Panc1 (cell line): ENCODE results near the gene SSBP3. TPM values are rescaled to one million over a fixed set of nuclear protein-coding genes. Genes with fewer than 3 reads are reported as not detected.

Experiments used
- ATAC-seq: fragments of 200-7000 bp; cut with Tn5 transposase; 2 replicates; pipeline ENCODE4 v1.9.1; 2020; ENCODE audit warnings: mild to moderate bottlenecking, moderate library complexity
- BruUV-seq: library from RNA; stranded (reverse); fragments of 400-500 nt; replicated peaks from 2 replicates; lab custom pipeline; 2021; lab: Mats Ljungman, UMichigan
- CTCF ChIA-PET: fragments of 300-600 bp; sonication (Branson Sonifier 250); formaldehyde crosslinking; loops from one replicate; lab custom pipeline; 2022; ENCODE audit warnings: antibody characterized with exemption; lab: Charles Lee
- POLR2A ChIA-PET: fragments of 300-600 bp; sonication (Branson Sonifier 250); formaldehyde crosslinking; loops from one replicate; lab custom pipeline; 2022; ENCODE audit warnings: antibody characterized with exemption; lab: Charles Lee
- DNase-seq: peaks from one replicate; pipeline ENCODE4 v3.0.0-alpha.2; 2010; ENCODE audit warnings: low read depth, low spot score
- H3K27ac ChIP-seq: 2 replicates; pipeline ENCODE4 v1.5.1; 2011; ENCODE audit warnings: mild to moderate bottlenecking, low read length, inconsistent platforms
- H3K27me3 ChIP-seq: fragments of 200-500 bp; sonication (Bioruptor generic); 2 replicates; pipeline ENCODE4 v1.6.0; 2014; ENCODE audit warnings: low read length, inconsistent platforms; ENCODE audit not compliant: control insufficient read depth, insufficient read depth
- H3K36me3 ChIP-seq: fragments of 200-500 bp; sonication (Bioruptor generic); 2 replicates; pipeline ENCODE4 v1.5.1; 2014; ENCODE audit warnings: inconsistent platforms, mild to moderate bottlenecking, low read length, moderate library complexity; ENCODE audit not compliant: control insufficient read depth, insufficient read depth
- H3K4me1 ChIP-seq: 2 replicates; pipeline ENCODE4 v1.5.1; 2011; ENCODE audit warnings: inconsistent platforms, mild to moderate bottlenecking, low read length, moderate library complexity; ENCODE audit not compliant: control insufficient read depth, insufficient read depth
- H3K4me3 ChIP-seq, 2 experiments: 2 replicates each; pipeline ENCODE4 v1.5.1; 2011 to 2012; ENCODE audit warnings: low read depth in 2 of 2, low read length in 2 of 2, mild to moderate bottlenecking in 2 of 2, inconsistent platforms in 1 of 2, moderate library complexity in 1 of 2
- H3K9me3 ChIP-seq: fragments of 200-500 bp; sonication (Bioruptor generic); 2 replicates; pipeline ENCODE4 v1.5.1; 2014; ENCODE audit warnings: low read depth, mild to moderate bottlenecking, inconsistent platforms, low read length, moderate library complexity; ENCODE audit not compliant: control insufficient read depth, insufficient read depth
- POLR2AphosphoS5 ChIP-seq: IDR thresholded peaks from 2 replicates; pipeline ENCODE4 v1.6.1; 2012; ENCODE audit warnings: mild to moderate bottlenecking, low read depth, low read length, moderate library complexity
- SIN3A ChIP-seq: IDR thresholded peaks from 2 replicates; pipeline ENCODE4 v1.6.1; 2012; ENCODE audit warnings: low read depth, mild to moderate bottlenecking, low read length, moderate library complexity, borderline replicate concordance; ENCODE audit not compliant: insufficient read depth
- TCF7L2 ChIP-seq: IDR thresholded peaks from 2 replicates; pipeline ENCODE4 v1.6.1; 2011; ENCODE audit warnings: mild to moderate bottlenecking, low read depth, low read length, inconsistent platforms
- in situ Hi-C: cut with HindIII; loops from 2 replicates; pipeline ENCODE4 v1.10.0; 2016; ENCODE audit warnings: low sequenced_read_pairs, low pct_unique_long_range_greater_than_20kb
- intact Hi-C: fragments of 100-400 bp; cut with micrococcal nuclease; formaldehyde crosslinking; loops from one replicate; pipeline ENCODE4 v1.10.0; 2022; ENCODE audit not compliant: unreplicated experiment
- total RNA-seq: library from RNA; stranded (reverse); gene quantifications from one replicate; pipeline ENCODE4 v1.2.1, GENCODE V29; 2021; ENCODE audit not compliant: unreplicated experiment
- TF ChIP-seq, protein P1 (sequence below), 2 experiments: IDR thresholded peaks; 2 replicates each; pipeline ENCODE4 v1.6.1; 2011 to 2012; ENCODE audit warnings: low read depth in 2 of 2, control low read depth in 1 of 2, low read length in 1 of 2, mild to moderate bottlenecking in 1 of 2, moderate library complexity in 1 of 2; ENCODE audit not compliant: insufficient read depth in 1 of 2
- TF ChIP-seq, protein P2 (sequence below): fragments of 450-650 bp; IDR thresholded peaks from 2 replicates; pipeline ENCODE4 v1.5.1; 2017; ENCODE audit warnings: mild to moderate bottlenecking

SSBP3 gene
- total RNA-seq, 1 experiment from 2014 or later, result 22.5 TPM

DNA sequence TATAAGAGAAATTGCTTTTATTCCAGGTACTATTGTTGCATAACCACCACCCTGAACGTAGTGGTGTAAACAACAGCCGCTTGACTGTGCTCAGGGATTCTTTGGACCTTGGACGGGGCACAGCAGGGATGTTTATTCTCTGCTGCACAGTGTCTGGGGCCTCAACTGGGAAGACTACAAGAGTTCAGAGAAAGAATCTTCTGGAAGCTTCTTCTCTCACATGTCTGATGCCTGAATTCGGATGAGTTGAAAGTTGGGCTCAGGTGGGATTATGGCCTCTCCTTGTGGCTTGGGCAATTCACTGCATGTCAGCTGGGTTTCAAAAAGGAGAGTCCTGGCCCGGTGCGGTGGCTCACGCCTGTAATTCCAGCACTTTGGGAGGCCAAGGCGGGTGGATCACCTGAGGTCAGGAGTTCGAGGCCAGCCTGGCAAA is 19.0 kb upstream of the SSBP3 start:
- TF ChIP-seq SIN3A, result no peak
- TF ChIP-seq, protein P1, sequence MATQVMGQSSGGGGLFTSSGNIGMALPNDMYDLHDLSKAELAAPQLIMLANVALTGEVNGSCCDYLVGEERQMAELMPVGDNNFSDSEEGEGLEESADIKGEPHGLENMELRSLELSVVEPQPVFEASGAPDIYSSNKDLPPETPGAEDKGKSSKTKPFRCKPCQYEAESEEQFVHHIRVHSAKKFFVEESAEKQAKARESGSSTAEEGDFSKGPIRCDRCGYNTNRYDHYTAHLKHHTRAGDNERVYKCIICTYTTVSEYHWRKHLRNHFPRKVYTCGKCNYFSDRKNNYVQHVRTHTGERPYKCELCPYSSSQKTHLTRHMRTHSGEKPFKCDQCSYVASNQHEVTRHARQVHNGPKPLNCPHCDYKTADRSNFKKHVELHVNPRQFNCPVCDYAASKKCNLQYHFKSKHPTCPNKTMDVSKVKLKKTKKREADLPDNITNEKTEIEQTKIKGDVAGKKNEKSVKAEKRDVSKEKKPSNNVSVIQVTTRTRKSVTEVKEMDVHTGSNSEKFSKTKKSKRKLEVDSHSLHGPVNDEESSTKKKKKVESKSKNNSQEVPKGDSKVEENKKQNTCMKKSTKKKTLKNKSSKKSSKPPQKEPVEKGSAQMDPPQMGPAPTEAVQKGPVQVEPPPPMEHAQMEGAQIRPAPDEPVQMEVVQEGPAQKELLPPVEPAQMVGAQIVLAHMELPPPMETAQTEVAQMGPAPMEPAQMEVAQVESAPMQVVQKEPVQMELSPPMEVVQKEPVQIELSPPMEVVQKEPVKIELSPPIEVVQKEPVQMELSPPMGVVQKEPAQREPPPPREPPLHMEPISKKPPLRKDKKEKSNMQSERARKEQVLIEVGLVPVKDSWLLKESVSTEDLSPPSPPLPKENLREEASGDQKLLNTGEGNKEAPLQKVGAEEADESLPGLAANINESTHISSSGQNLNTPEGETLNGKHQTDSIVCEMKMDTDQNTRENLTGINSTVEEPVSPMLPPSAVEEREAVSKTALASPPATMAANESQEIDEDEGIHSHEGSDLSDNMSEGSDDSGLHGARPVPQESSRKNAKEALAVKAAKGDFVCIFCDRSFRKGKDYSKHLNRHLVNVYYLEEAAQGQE (IDR thresholded peaks at IDR 0.05; ENCODE audit: insufficient read depth in 1 of 2, low read depth in 2 of 2, low read length in 1 of 2), result no peak
- no peak for TF ChIP-seq TCF7L2
- TF ChIP-seq, protein P2, sequence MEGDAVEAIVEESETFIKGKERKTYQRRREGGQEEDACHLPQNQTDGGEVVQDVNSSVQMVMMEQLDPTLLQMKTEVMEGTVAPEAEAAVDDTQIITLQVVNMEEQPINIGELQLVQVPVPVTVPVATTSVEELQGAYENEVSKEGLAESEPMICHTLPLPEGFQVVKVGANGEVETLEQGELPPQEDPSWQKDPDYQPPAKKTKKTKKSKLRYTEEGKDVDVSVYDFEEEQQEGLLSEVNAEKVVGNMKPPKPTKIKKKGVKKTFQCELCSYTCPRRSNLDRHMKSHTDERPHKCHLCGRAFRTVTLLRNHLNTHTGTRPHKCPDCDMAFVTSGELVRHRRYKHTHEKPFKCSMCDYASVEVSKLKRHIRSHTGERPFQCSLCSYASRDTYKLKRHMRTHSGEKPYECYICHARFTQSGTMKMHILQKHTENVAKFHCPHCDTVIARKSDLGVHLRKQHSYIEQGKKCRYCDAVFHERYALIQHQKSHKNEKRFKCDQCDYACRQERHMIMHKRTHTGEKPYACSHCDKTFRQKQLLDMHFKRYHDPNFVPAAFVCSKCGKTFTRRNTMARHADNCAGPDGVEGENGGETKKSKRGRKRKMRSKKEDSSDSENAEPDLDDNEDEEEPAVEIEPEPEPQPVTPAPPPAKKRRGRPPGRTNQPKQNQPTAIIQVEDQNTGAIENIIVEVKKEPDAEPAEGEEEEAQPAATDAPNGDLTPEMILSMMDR, result no peak; the same call in 1 of the 2 replicates
- no peaks in the 10 kb centered on the region for H3K9me3 ChIP-seq
- in situ Hi-C loops, result no loop called here

DNA sequence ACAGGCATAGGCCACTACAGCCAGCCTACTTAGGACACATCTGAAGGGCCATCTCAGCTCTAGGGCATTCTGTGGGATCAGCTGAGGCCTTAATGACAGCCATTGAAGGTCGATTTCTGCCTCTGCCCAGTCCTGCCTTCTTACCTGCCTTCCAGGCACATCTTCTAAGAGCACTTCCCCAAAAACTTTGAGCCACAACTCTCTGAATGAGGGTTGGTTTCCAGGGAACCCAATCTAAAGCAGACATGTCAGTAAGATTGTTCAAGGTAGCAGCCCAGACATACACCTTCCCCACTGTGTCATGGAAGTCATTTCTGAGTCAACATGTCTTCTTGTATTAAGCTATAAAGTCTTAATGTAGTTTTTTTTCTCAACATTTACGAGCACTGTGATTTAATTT is 18.2 kb upstream of the SSBP3 start:
- intact Hi-C loops, result no loop called here
- CTCF ChIA-PET, result no interaction called here
- in situ Hi-C loops, result no loop called here

More for the DNA sequence above, 19.0 kb upstream of the SSBP3 start:
- Histone ChIP-seq H3K27me3 (no peaks in the 10 kb centered on the region), H3K4me1 (no peaks in the 10 kb centered on the region), H3K4me3 (no peak overlapping the region), H3K27ac (no peak overlapping the region), H3K36me3 (no peaks in the 10 kb centered on the region)
- no peak for ATAC-seq
- CTCF ChIA-PET, result interaction anchor here (0.7 kb wide), 1 partner anchor 90 kb away, joined by 3 read pairs; no protein-coding TSS in a partner anchor
- POLR2A ChIA-PET, result interaction anchor here (0.6 kb wide), 1 partner anchor 33 kb away, joined by 3 read pairs; no protein-coding TSS in a partner anchor
- DNase-seq, result no peak
- intact Hi-C loops, result no loop called here
- no TSS peak for BruUV-seq

More for the DNA sequence above, 18.2 kb upstream of the SSBP3 start:
- ATAC-seq (no peak), DNase-seq (no peak)
- no peaks in the 10 kb centered on the region for H3K36me3 ChIP-seq
- H3K27ac ChIP-seq, result no peak overlapping the region
- POLR2A ChIA-PET, result no interaction called here
- no peaks in the 10 kb centered on the region for H3K4me1 ChIP-seq
- H3K4me3 ChIP-seq, result no peak overlapping the region
- BruUV-seq, result no TSS peak
- no peak for TF ChIP-seq TCF7L2
- TF ChIP-seq, protein P2, result no peak
- no peak for TF ChIP-seq SIN3A
- TF ChIP-seq POLR2AphosphoS5, result no peak
- TF ChIP-seq, protein P1 (IDR thresholded peaks at IDR 0.05; ENCODE audit: insufficient read depth in 1 of 2, low read depth in 2 of 2, low read length in 1 of 2), result no peak
- H3K9me3 ChIP-seq, result no peaks in the 10 kb centered on the region
- no peaks in the 10 kb centered on the region for H3K27me3 ChIP-seq
